Measurements from ENCODE around the gene CCDC85C.

GRCh38 chr14:99627510-99628381, 23.7 kb upstream of the CCDC85C start:
- TF ChIP-seq POLR2AphosphoS5 (IDR thresholded peaks at IDR 0.05; ENCODE audit: low read depth, low read length) (no peak), POLR2A (IDR thresholded peaks at IDR 0.05; ENCODE audit: low read depth, low read length) (no peak), TAF1 (IDR thresholded peaks at IDR 0.05; ENCODE audit: low read depth, low read length) (no peak), PAX5 (IDR thresholded peaks at IDR 0.05; ENCODE audit: insufficient read depth, low read length, severe bottlenecking) (no peak), SPI1 (IDR thresholded peaks at IDR 0.05; ENCODE audit: low read depth, low read length) (no peak), POU2F2 (IDR thresholded peaks at IDR 0.05; ENCODE audit: low read depth, low read length) (no peak)

Measured in GM12891 (cell line).